GM12878 (cell line): Measurements from ENCODE around the gene KIFC3. TPM values are rescaled to one million over a fixed set of nuclear protein-coding genes. Genes with fewer than 3 reads are reported as not detected.

Source experiments
- ATAC-seq: fragments of 200-7000 bp; cut with Tn5 transposase; 3 replicates; pipeline ENCODE4 v1.9.1; 2020; ENCODE audit warnings: mild to moderate bottlenecking, moderate library complexity
- BruUV-seq: library from RNA; stranded (reverse); fragments of 400-500 nt; replicated peaks from 2 replicates; lab custom pipeline; 2021; lab: Mats Ljungman, UMichigan
- CTCF ChIA-PET: fragments of 300-600 bp; sonication (Branson Sonifier 250); formaldehyde crosslinking; extraction: SDS; loops from one replicate; lab custom pipeline; 2021; ENCODE audit warnings: inconsistent platforms; lab: Yijun Ruan, JAX
- POLR2A ChIA-PET: fragments of 350-600 bp; formaldehyde crosslinking; extraction: SDS; loops from one replicate; lab custom pipeline; 2021; ENCODE audit warnings: inconsistent platforms; lab: Charles Lee
- RAD21 ChIA-PET: fragments of 300-600 bp; sonication (Branson Sonifier 250); formaldehyde crosslinking; loops from one replicate; lab custom pipeline; 2023; ENCODE audit warnings: antibody characterized with exemption; ENCODE audit not compliant: unreplicated experiment; lab: Charles Lee
- SMC1A ChIA-PET: fragments of 300-600 bp; sonication (Branson Sonifier 250); formaldehyde crosslinking; loops from one replicate; lab custom pipeline; 2023; ENCODE audit not compliant: unreplicated experiment, uncharacterized antibody; lab: Charles Lee
- DNase-seq: peaks from one replicate; pipeline ENCODE4 v3.0.0-alpha.2; 2011; ENCODE audit warnings: low read depth, low spot score
- FAIRE-seq: peaks from 3 replicates; lab custom pipeline; 2011; peaks lifted over from hg19 to GRCh38; lab: Jason Lieb, UNC
- H2AFZ ChIP-seq: 2 replicates; pipeline ENCODE4 v1.6.0; 2011; ENCODE audit warnings: low read depth, low read length, control low read depth; ENCODE audit not compliant: control insufficient read depth
- H3K27ac ChIP-seq: 2 replicates; pipeline ENCODE4 v1.5.1; 2011; ENCODE audit warnings: control low read depth; ENCODE audit not compliant: control insufficient read depth, insufficient read depth
- H3K27me3 ChIP-seq, 2 experiments: replicated peaks in 1 of 2; 2 replicates each; pipeline versions ENCODE4 v1.6.0 to v1.6.1; 2011; ENCODE audit warnings: low read length in 1 of 2; ENCODE audit not compliant: control insufficient read depth in 2 of 2, insufficient read depth in 2 of 2
- H3K36me3 ChIP-seq, 2 experiments: 2 replicates each; pipeline ENCODE4 v1.5.1; 2011; ENCODE audit warnings: low read length in 1 of 2; ENCODE audit not compliant: control insufficient read depth in 2 of 2, insufficient read depth in 2 of 2
- H3K4me1 ChIP-seq: 2 replicates; pipeline ENCODE4 v1.6.1; 2011; ENCODE audit warnings: mild to moderate bottlenecking, low read length, moderate library complexity, mixed read lengths; ENCODE audit not compliant: control insufficient read depth, insufficient read depth
- H3K4me2 ChIP-seq: 2 replicates; pipeline ENCODE4 v1.6.0; 2011; ENCODE audit warnings: control low read depth; ENCODE audit not compliant: control insufficient read depth, insufficient read depth
- H3K4me3 ChIP-seq: fragments of 200-600 bp; sonication (generic); 2 replicates; pipeline ENCODE4 v1.5.1; 2016
- H3K79me2 ChIP-seq: 2 replicates; pipeline ENCODE4 v1.6.0; 2011; ENCODE audit warnings: low read length; ENCODE audit not compliant: control insufficient read depth, insufficient read depth
- H3K9ac ChIP-seq: 2 replicates; pipeline ENCODE4 v1.8.0; 2011; ENCODE audit warnings: low read length, control low read depth, mixed read lengths; ENCODE audit not compliant: control insufficient read depth, insufficient read depth
- H3K9me3 ChIP-seq: replicated peaks from 3 replicates; pipeline ENCODE4 v1.5.1; 2011; ENCODE audit warnings: mild to moderate bottlenecking, low read length; ENCODE audit not compliant: control insufficient read depth, insufficient read depth
- H4K20me1 ChIP-seq: 2 replicates; pipeline ENCODE4 v1.6.0; 2011; ENCODE audit not compliant: control insufficient read depth, insufficient read depth
- DPF2 ChIP-seq: fragments of 450-650 bp; IDR thresholded peaks from 2 replicates; pipeline ENCODE4 v1.6.1; 2017; ENCODE audit warnings: mild to moderate bottlenecking
- FOXK2 ChIP-seq: fragments of 450-650 bp; IDR thresholded peaks from 2 replicates; pipeline ENCODE4 v1.6.1; 2017; ENCODE audit warnings: mild to moderate bottlenecking, moderate library complexity
- HCFC1 ChIP-seq: fragments of 150-350 bp; IDR thresholded peaks from 2 replicates; pipeline ENCODE4 v1.6.1; 2014; ENCODE audit warnings: low read length
- IRF3 ChIP-seq: fragments of 450-650 bp; IDR thresholded peaks from 2 replicates; pipeline ENCODE4 v1.6.1; 2014; ENCODE audit warnings: mild to moderate bottlenecking
- MAX ChIP-seq: IDR thresholded peaks from 2 replicates; pipeline ENCODE4 v1.6.1; 2012; ENCODE audit warnings: low read depth, low read length, improper control_type of control experiment
- POU2F2 ChIP-seq: IDR thresholded peaks from 3 replicates; pipeline ENCODE4 v1.6.1; 2011; ENCODE audit warnings: low read depth, mild to moderate bottlenecking, low read length, borderline replicate concordance
- SKIL ChIP-seq: fragments of 450-650 bp; IDR thresholded peaks from 2 replicates; pipeline ENCODE4 v1.6.1; 2017; ENCODE audit warnings: mild to moderate bottlenecking, low read depth, inconsistent platforms; ENCODE audit not compliant: poor library complexity, severe bottlenecking
- WGBS: methylation state at CpG from one replicate; pipeline ENCODE4 v1.1.6; 2016; ENCODE audit warnings: low lambda C conversion rate; ENCODE audit not compliant: insufficient replicate concordance, insufficient coverage; ENCODE audit errors: missing lambda C conversion rate; 5-methylcytosine and 5-hydroxymethylcytosine counted together
- in situ Hi-C: fragments of 300-500 bp; cut with MboI; formaldehyde crosslinking; loops from 9 replicates; pipeline ENCODE4 v1.14.3; 2018; ENCODE audit warnings: mixed read lengths
- intact Hi-C: fragments of 100-400 bp; cut with micrococcal nuclease; formaldehyde crosslinking; loops from one replicate; pipeline ENCODE4 v1.14.2; 2022; ENCODE audit not compliant: unreplicated experiment
- polyA plus RNA-seq, 11 experiments: library from polyadenylated mRNA; depleted of rRNA in 4 of 11; unstranded in 6 of 11; stranded (reverse) in 5 of 11; fragments of >200 nt; fragmentation: Nextera tagmentation in 4 of 11; fragmentation: Illumina TruSeq in 1 of 11; extraction: Ambion mirVana in 4 of 11; extraction: Trizol in 1 of 11; gene quantifications; 1 replicate in 1 of 11; 2 replicates in 10 of 11; pipeline versions ENCODE4 v1.2.1 to v1.2.3, GENCODE V29; 2011 to 2016; ENCODE audit warnings: inconsistent platforms in 2 of 11, missing spikeins in 2 of 11, low read depth in 1 of 11
- total RNA-seq, 4 experiments: library from RNA; depleted of rRNA in 3 of 4; stranded (reverse); fragments of >200 nt in 3 of 4; fragmentation: Illumina TruSeq in 1 of 4; extraction: Trizol in 1 of 4; gene quantifications; 2 replicates each; pipeline versions ENCODE4 v1.2.1 to v1.2.3, GENCODE V29; 2013 to 2021

KIFC3 gene
- total and polyA plus RNA-seq, 10 of the 15 experiments (the other 5 are each of a cell fraction or from before 2014, with no cell fraction given), result 0.22 to 1.3 (median 0.26) TPM; not detected in 3

DNA sequence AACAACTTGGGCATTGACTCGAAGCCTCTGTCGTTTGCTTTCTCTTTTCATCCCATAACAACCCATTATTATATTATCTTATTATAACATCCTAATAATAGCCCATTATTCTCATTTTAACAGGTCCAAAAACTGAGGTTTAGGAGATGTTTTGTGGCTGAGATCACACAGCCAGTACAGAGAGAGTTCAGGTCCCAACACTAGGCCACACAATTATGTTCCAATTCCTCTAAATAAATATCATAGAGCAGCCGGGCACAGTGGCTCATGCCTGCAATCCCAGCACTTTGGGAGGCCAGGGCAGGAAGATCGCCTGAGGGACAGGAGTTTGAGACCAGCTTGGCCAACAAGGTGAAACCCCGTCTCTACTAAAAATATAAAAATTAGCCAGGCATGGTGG is 40.3 kb upstream of the KIFC3 start:
- TF ChIP-seq MAX (no peak), HCFC1 (no peak), DPF2 (no peak), FOXK2 (no peak), POU2F2 (no peak)
- ATAC-seq (no peak), DNase-seq (no peak), FAIRE-seq (no peak)
- in situ Hi-C loops, result no loop called here
- Histone ChIP-seq H3K4me3 (no peak overlapping the region), H3K27ac (no peak overlapping the region), H3K79me2 (no peaks in the 10 kb centered on the region), H4K20me1 (no peaks in the 10 kb centered on the region), H3K27me3 (no peaks in the 10 kb centered on the region; a peak in 1 of 4 replicates), H3K4me1 (no peaks in the 10 kb centered on the region), H3K36me3 (no peaks in the 10 kb centered on the region), H2AFZ (no peak overlapping the region), H3K9me3 (no peaks in the 10 kb centered on the region), H3K4me2 (no peak overlapping the region), H3K9ac (no peak overlapping the region)
- ChIA-PET POLR2A (no interaction called here), RAD21 (no interaction called here), CTCF (no interaction called here), SMC1A (no interaction called here)
- 25% methylated on average over 5 of the region's 5 CpGs for WGBS
- no TSS peak for BruUV-seq
- intact Hi-C loops, result no loop called here

- in situ Hi-C loops, result no loop called here
- Histone ChIP-seq H3K4me2 (no peak overlapping the region), H3K9ac (no peak overlapping the region), H3K9me3 (no peaks in the 10 kb centered on the region), H3K27ac (no peak overlapping the region), H3K79me2 (no peaks in the 10 kb centered on the region), H4K20me1 (no peaks in the 10 kb centered on the region), H3K36me3 (no peaks in the 10 kb centered on the region), H3K4me1 (no peaks in the 10 kb centered on the region), H2AFZ (no peak overlapping the region), H3K27me3 (peaks cover 0 to 1% of the 10 kb centered on the region in 2 experiments; a peak in 2 of 4 replicates), H3K4me3 (no peak overlapping the region)
- POLR2A ChIA-PET, result no interaction called here
- CTCF ChIA-PET, result interaction anchor here (0.7 kb wide), 1 partner anchor 58 kb away, joined by 3 read pairs; no protein-coding TSS in a partner anchor
- TF ChIP-seq IRF3, result no peak
- TF ChIP-seq SKIL, result no peak
- BruUV-seq, result no TSS peak
- FAIRE-seq, result no peak
- ATAC-seq, result no peak
- 37% methylated on average over 8 of the region's 8 CpGs for WGBS
- SMC1A ChIA-PET, result no interaction called here
- RAD21 ChIA-PET, result no interaction called here
- no peak for DNase-seq
- intact Hi-C loops, result no loop called here
These were observed 38.5 kb upstream of the KIFC3 start for GRCh38 chr16:57840833-57841232.
